GM13976 (cell line): ENCODE results near the gene DLL1.
A peak's percentile ranks its signal among the peaks of the same experiment; 100 is the strongest.

Experiments
- DNase-seq: peaks from one replicate; pipeline ENCODE4 v3.0.0; 2012; ENCODE audit warnings: low spot score
- CTCF ChIP-seq: IDR thresholded peaks from 2 replicates; pipeline ENCODE4 v1.5.1; 2012; ENCODE audit warnings: borderline replicate concordance, mild to moderate bottlenecking; ENCODE audit not compliant: insufficient read depth; ENCODE audit errors: extremely low read depth, missing control alignments, control extremely low read depth
- in situ Hi-C: fragments of 300-500 bp; cut with MboI; formaldehyde crosslinking; loops from one replicate; pipeline ENCODE4 v1.12.0; 2022; ENCODE audit warnings: low sequenced_read_pairs, mixed read lengths, inconsistent platforms; ENCODE audit not compliant: unreplicated experiment

Gene DLL1

GRCh38 chr6:170295510-170296422 lies 4.9 kb upstream of the DLL1 start:
- in situ Hi-C loops, result no loop called here
- peak; percentile 72 for DNase-seq
- no peak for TF ChIP-seq CTCF

GRCh38 chr6:170294813-170295509 lies 4.1 kb upstream of the DLL1 start:
- TF ChIP-seq CTCF, result no peak
- DNase-seq, result peak; percentile 36
- in situ Hi-C loops, result no loop called here

- peak; percentile 24 for DNase-seq
- in situ Hi-C loops, result no loop called here
- no peak for TF ChIP-seq CTCF
These were observed 3.4 kb upstream of the DLL1 start for GRCh38 chr6:170294298-170294730.

DNA sequence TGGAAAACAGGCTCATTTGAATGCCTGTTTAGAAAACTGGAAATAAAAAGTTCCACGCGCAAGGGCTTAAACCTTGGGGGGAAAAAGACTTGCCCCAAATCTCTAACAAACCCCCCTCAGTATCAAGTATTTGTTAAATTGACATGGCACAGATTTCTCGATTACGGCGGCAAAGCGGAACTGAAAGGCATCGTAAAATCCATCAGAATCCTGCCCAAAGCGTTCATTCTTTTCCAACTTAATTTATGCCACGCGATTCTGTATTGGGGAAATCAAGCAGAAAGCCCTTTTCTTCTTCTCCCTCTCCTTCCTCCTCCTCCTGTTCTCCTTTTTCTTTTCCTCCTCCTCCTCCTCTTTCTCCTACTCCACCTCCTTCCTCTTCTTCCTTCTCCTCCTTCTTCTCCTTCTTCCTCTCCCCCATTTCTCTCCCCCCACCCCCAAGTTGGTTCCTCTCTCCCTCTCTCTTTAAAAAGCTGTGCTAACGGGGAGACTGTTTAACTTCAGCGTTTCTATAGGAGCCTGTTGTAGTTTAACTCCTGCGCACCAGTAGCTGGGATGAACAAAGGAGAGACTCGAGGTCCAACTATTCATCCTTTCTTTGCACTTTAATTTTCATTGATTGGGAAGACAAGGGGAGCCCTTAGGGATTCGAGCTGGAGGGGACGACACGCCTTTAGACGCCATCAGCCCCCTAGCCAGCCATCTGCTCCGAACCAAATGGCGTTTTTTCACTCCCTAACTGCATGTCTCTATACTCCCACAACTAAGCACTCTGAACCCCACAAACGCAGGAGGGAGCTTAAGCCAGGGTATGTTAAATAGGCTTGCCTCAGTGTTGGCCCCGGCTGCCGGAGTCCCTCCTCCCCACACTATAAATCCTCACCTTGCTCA lies 2.7 kb upstream of the DLL1 start:
- peak; percentile 22 for DNase-seq
- in situ Hi-C loops, result no loop called here
- no peak for TF ChIP-seq CTCF

DNA sequence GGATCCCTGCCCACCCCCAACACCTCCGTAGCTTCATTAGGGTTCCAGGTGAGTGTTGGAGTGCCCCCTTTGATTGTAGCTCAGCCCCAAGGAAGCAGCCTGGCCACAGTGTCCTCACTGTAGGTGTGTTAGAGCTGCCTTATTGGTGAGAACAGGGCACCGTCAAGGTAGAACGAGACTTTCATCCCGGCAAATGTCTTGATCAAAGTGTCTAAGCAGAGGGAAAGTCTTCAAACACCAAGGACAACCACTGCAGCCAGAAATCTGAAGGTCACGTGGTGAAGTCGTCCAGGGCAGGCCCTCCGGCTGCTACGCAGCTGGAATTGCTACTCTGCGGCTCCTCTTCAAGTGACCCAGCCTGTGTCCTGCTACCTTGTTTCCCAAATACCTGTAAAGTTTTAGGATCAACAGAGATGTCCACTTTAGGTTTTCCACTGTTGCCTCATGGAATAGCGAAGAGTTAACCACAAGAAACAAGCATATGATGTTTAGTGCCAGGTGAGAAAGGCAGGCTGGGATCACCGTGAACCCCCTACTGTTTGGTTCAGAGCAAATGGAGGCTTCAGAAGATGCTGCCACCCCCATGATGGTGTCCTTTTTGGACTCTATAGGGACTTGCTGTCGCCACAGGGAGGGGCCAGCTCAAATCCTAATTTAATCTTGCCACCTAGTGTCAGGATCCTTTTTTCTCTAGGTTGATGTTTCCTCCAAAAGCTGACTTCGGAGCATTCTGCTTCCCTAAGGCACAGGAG lies 1.7 kb upstream of the DLL1 start:
- DNase-seq, result peak; percentile 50
- in situ Hi-C loops, result no loop called here
- no peak for TF ChIP-seq CTCF
